Heart right ventricle (tissue), 16 donors: ENCODE measurements around the gene CDH13. TPM values are rescaled to one million over a fixed set of nuclear protein-coding genes. Genes with fewer than 3 reads are reported as not detected.

ENCODE experiments used
- ATAC-seq, 8 donors: fragments of 200-7000 bp; cut with Tn5 transposase; one replicate each; pipeline ENCODE4 v1.9.1; 2020; ENCODE audit warnings: mild to moderate bottlenecking in 8 of 8, moderate library complexity in 8 of 8, moderate number of reproducible peaks in 1 of 8
- DNase-seq, 2 donors: peaks; one replicate each; pipeline ENCODE4 v3.0.0-alpha.2; 2020
- H3K27ac ChIP-seq, 10 donors: fragments of 200-600 bp; sonication (generic) in 2 of 10; one replicate each; pipeline versions ENCODE4 v1.5.0 to v1.8.0; 2020 to 2022; ENCODE audit warnings: mild to moderate bottlenecking in 3 of 10
- H3K27me3 ChIP-seq, 7 donors: fragments of 200-600 bp; one replicate each; pipeline ENCODE4 v1.8.0; 2021 to 2022; ENCODE audit warnings: mild to moderate bottlenecking in 2 of 7
- H3K36me3 ChIP-seq, 9 donors: fragments of 200-600 bp; sonication (generic) in 1 of 9; one replicate each; pipeline versions ENCODE4 v1.5.0 to v1.8.0; 2020 to 2022; ENCODE audit warnings: mild to moderate bottlenecking in 2 of 9
- H3K4me1 ChIP-seq, 9 donors: fragments of 200-600 bp; sonication (generic) in 1 of 9; one replicate each; pipeline versions ENCODE4 v1.5.0 to v1.8.0; 2020 to 2022; ENCODE audit warnings: mild to moderate bottlenecking in 4 of 9
- H3K4me3 ChIP-seq, 10 donors: fragments of 200-600 bp; sonication (generic) in 2 of 10; one replicate each; pipeline versions ENCODE4 v1.5.0 to v1.8.0; 2020 to 2022; ENCODE audit warnings: mild to moderate bottlenecking in 7 of 10, moderate library complexity in 2 of 10
- H3K9me3 ChIP-seq, 11 donors: fragments of 200-600 bp in 10 of 11; sonication (generic) in 2 of 11; one replicate each; pipeline versions ENCODE4 v1.5.0 to v1.8.0; 2013 to 2022; ENCODE audit warnings: mild to moderate bottlenecking in 2 of 11, control low read depth in 1 of 11, moderate library complexity in 1 of 11
- WGBS, 2 donors: extraction: QIAGEN DNeasy Blood & Tissue Kit; methylation state at CpG; one replicate each; pipeline ENCODE4 v1.1.7; 2013; ENCODE audit warnings: inconsistent platforms in 1 of 2; 5-methylcytosine and 5-hydroxymethylcytosine counted together
- intact Hi-C, 10 donors: fragments of 100-400 bp; cut with DNase I; formaldehyde crosslinking; loops; one replicate each; pipeline versions ENCODE4 v1.11.1 to v1.14.2; 2022
- polyA plus RNA-seq, 2 donors: library from polyadenylated mRNA; stranded (reverse); fragments of 200-250 nt; gene quantifications; one replicate each; pipeline ENCODE4 v1.2.3, GENCODE V29; 2013
- total RNA-seq, 10 donors: library from RNA; stranded (reverse); fragmentation: NEBNext Ultra II Directional in 3 of 10; extraction: Animal tissue kit (Norgen Biotek cat#: 25700) in 3 of 10; gene quantifications; one replicate each; pipeline versions ENCODE4 v1.2.1 to v1.2.4, GENCODE V29; 2021 to 2023
- TF ChIP-seq, protein P1 (sequence below), 9 donors: fragments of 200-600 bp; sonication (generic) in 2 of 9; IDR thresholded peaks; one replicate each; pipeline versions ENCODE4 v1.5.0 to v1.8.0; 2021 to 2022; ENCODE audit warnings: antibody characterized with exemption in 9 of 9, mild to moderate bottlenecking in 5 of 9, moderate library complexity in 1 of 9
- donor health status: Arrhythmogenic right ventricular cardiomyopathy.
- donor health status: ischemic (EF 13 %, LVEDD 7.1; RV severe dilation, severe dysfunction).
- donor health status: healthy with polysubstance abuse.
- donor health status: DM: no; HTN: yes; CAD: no.
- donor health status: DM: no; HTN: no; CAD: no.
- donor health status: ischemic (EF 25% LVEDD 6.9; RV normal size, moderate dysfunction).
- donor health status: ischemic (EF 25% LVEDD 5.7; RV mildly dilated, moderate dysfunction).
- donor health status: healthy.
- donor health status: DM: yes; HTN: yes; CAD: no.
- donor health status: Ischemic cardiomyopathy.
- donor health status: ischemic (EF 35%, LVEDD 5.7; RV mildly dilated, moderate dysfunction).
- donor health status: nonischemic (EF 11% LVEDD 7.7; RV severe dilation, severe dysfunction).
- donor health status: DM: yes; HTN: yes; CAD: no.
- donor health status: PGD.
- donor health status: ischemic (EF 29% LVEDD 5.4; RV normal size, mild dysfunction).
- donor health status: nonischemic (EF 23%, LVEDD 6.1; RV moderate dilation, normal function).

CDH13 gene
- total and polyA plus RNA-seq, 12 donors: 15.5 to 221 (median 168) TPM

DNA sequence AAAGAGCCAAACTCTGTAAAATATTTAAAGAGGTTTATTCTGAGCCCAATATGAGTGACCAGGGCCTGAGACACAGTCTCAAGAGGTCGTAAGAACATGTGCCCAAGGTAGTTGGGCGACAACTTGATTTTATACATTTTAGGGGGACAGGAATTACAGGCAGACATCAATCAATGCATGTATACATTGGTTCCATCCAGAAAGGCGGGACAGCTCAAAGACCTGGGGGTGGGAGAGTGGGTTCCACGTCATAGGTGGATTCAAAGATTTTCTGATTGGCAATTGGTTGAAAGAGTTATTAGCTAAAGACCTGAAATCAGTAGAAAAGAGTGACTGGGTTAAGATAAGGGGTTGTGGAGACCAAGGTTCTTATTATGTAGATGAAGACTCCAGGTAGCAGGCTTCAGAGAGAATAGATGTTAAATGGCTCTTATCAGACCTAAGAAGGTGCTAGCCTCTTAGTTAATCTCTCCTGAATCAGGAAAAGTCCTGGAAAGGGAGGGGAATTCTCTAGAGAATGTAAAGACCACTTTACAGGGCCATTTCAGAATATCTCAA lies 1213.4 kb downstream of the CDH13 start:
- intact Hi-C loops: loop anchor here in 1 of 10 donors (5.0 kb wide), 1 partner anchor 77 kb away; no protein-coding TSS in a partner anchor
- no peaks in the 10 kb centered on the region for H3K9me3 ChIP-seq
- TF ChIP-seq, protein P1, sequence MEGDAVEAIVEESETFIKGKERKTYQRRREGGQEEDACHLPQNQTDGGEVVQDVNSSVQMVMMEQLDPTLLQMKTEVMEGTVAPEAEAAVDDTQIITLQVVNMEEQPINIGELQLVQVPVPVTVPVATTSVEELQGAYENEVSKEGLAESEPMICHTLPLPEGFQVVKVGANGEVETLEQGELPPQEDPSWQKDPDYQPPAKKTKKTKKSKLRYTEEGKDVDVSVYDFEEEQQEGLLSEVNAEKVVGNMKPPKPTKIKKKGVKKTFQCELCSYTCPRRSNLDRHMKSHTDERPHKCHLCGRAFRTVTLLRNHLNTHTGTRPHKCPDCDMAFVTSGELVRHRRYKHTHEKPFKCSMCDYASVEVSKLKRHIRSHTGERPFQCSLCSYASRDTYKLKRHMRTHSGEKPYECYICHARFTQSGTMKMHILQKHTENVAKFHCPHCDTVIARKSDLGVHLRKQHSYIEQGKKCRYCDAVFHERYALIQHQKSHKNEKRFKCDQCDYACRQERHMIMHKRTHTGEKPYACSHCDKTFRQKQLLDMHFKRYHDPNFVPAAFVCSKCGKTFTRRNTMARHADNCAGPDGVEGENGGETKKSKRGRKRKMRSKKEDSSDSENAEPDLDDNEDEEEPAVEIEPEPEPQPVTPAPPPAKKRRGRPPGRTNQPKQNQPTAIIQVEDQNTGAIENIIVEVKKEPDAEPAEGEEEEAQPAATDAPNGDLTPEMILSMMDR (IDR thresholded peaks at IDR 0.05): no peak
- H3K27ac ChIP-seq: no peak overlapping the region
- no peaks in the 10 kb centered on the region for H3K36me3 ChIP-seq
- peaks cover 0 to 22% (median 0%) of the 10 kb centered on the region in 9 donors for H3K4me1 ChIP-seq
- no peak overlapping the region for H3K4me3 ChIP-seq
- 82 to 92% methylated on average over 4 of the region's 4 CpGs for WGBS, 2 donors
- DNase-seq (no peak), ATAC-seq (no peak)
- H3K27me3 ChIP-seq: peaks cover 0 to 8% (median 0%) of the 10 kb centered on the region in 7 donors

DNA sequence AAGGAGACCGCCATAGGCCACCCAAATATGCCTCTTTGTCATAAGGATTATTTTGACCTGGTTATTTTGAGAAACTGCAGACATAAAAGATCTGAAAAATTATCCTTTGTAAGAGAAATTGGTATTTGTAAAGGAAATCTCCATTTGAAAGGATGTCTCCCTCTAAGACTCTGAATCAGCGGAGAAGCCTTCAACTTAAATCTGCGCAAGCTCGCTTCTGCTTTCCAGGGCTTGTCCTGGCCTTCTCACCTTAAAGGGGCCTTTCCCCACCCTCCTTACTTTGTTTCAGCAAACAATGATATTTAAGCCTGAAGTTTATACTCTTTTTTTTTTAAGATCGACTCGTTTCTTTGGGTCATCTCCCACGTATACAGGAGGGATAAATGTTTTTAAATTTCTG lies 1215.5 kb downstream of the CDH13 start:
- WGBS, 2 donors: 80% methylated on average over 7 of the region's 7 CpGs
- Histone ChIP-seq H3K4me1 (peaks cover 0 to 15% (median 0%) of the 10 kb centered on the region in 9 donors), H3K4me3 (no peak overlapping the region), H3K9me3 (no peaks in the 10 kb centered on the region), H3K36me3 (no peaks in the 10 kb centered on the region), H3K27me3 (peaks cover 0 to 8% (median 0%) of the 10 kb centered on the region in 7 donors), H3K27ac (no peak overlapping the region)
- ATAC-seq (no peak), DNase-seq (no peak)
- TF ChIP-seq, protein P1 (IDR thresholded peaks at IDR 0.05): no peak
- intact Hi-C loops: loop anchor here in 1 of 10 donors (5.0 kb wide), 1 partner anchor 75 kb away; no protein-coding TSS in a partner anchor

DNA sequence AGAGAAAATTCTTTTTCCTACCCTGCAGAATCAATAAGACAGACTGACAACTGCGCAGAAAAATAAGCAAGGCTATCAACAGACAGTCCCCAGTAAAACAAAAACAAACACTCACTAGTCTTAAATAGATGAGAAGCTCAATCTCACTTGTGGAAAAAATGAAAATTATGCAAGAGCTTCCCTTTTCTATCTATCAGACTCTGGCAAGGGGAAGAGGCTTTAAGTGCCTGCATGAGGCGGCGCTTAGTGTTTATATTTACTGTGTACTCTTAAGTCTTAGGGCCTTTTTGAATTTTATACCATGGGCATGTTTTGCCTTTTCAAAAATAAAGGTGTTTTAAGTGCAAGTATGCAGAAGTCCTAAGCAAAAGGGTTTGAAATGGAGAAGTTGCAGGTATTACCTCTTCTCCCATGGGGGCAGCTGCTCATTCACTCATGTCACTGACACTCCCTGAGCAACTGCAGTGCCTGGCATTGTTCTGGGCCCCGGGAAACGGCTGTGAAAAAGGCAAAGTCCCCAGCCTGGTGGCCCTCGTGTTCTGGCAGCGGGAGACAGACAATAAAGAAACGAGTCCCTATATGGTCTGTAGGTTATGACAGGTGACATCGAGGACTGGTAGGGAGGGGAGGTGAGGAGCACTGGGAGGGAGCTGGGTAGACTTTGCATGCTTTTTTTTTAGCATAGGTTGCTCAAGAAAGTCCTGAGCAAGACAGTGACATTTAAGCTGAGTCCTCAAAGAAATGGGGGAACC lies 1216.2 kb downstream of the CDH13 start:
- Histone ChIP-seq H3K27me3 (peaks cover 0 to 5% (median 0%) of the 10 kb centered on the region in 7 donors), H3K9me3 (no peaks in the 10 kb centered on the region), H3K36me3 (no peaks in the 10 kb centered on the region), H3K4me1 (peaks cover 0 to 21% (median 0%) of the 10 kb centered on the region in 9 donors), H3K4me3 (no peak overlapping the region), H3K27ac (no peak overlapping the region)
- DNase-seq (no peak), ATAC-seq (peak in 1 of 8 donors; percentile 27)
- TF ChIP-seq, protein P1 (IDR thresholded peaks at IDR 0.05): no peak
- 57 to 62% methylated on average over 9 of the region's 9 CpGs for WGBS, 2 donors
- intact Hi-C loops: loop anchor here in 1 of 10 donors (5.0 kb wide), 1 partner anchor 74 kb away; no protein-coding TSS in a partner anchor

DNA sequence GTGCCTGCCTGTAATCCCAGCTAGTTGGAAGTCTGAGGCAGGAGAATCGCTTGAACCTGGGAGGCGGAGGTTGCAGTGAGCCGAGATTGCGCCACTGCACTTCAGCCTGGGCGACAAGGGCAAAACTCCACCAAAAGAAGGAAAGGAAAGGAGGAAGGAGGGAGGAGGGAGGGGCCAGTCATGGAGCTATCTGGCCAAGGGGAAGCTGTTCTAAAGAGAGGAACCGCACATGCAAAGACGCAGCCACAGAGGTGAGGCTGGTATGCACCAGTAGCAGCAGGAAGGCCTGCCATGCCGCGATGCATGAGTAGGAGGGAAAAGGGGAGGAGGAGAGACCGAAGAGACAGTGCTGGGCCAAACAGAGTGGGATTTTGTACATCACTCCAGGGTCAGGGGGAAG lies 1216.9 kb downstream of the CDH13 start:
- ATAC-seq: peak in 3 of 8 donors; percentile 27 to 35 (median 28)
- no peak overlapping the region for H3K27ac ChIP-seq
- intact Hi-C loops: loop anchor here in 1 of 10 donors (5.0 kb wide), 1 partner anchor 74 kb away; no protein-coding TSS in a partner anchor
- WGBS, 2 donors: 68 to 74% methylated on average over 10 of the region's 10 CpGs
- H3K9me3 ChIP-seq: no peaks in the 10 kb centered on the region
- TF ChIP-seq, protein P1 (IDR thresholded peaks at IDR 0.05): no peak
- no peaks in the 10 kb centered on the region for H3K27me3 ChIP-seq
- H3K4me1 ChIP-seq: peaks cover 0 to 23% (median 0%) of the 10 kb centered on the region in 9 donors
- no peak for DNase-seq
- H3K36me3 ChIP-seq: no peaks in the 10 kb centered on the region
- no peak overlapping the region for H3K4me3 ChIP-seq
